ENCODE measurements around the gene CDX2. TPM values are rescaled to one million over a fixed set of nuclear protein-coding genes. Genes with fewer than 3 reads are reported as not detected.

The CDX2 gene
- total RNA-seq, 1 experiment from 2014 or later = 12.5 TPM

DNA sequence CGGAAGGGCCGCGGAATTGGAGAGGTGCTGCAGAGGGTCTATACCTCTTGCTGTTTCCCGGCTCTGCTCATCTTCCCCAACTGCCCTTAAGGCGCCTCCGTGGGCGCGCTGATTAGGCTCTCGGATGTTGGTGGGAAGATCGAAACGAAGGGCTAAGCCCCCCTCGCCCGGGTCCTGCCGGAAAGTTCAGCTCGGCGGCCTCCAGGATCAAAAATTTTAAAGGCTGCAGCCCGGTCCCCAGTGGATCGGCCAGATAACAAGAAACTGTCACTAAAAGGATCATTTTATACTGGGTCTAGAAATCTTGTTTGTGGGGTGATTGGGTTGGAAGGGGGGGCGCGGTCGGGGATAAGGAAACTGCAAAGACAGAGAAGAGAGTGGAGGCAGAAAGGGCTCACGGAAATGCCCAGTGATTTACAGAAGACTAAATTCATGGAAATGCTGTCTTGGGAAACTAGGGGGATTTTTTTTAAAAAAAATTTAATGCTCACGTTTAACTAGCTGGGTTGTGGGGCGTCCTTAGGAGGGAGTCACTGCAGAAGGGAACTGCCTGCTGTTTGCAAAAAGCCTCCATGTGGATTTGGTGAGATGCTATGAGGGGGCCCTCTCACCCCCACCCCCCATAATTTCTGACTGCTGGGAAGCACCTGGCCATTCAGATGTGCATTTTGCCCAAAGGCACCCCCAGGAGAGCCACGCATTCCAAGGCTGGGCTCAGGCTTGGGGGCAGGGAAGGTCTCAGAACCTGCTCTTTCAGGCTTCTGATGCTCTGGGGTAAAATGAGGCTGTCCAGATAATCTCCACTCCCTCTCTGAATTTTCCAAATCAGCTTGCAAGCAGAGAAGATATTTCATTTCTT lies 7.7 kb downstream of the CDX2 start:
- H3K27ac ChIP-seq (ENCODE audit: low read depth, low read length) = no peak overlapping the region
- no peaks in the 10 kb centered on the region for H3K9me3 ChIP-seq (ENCODE audit: control insufficient read depth in 1 of 2, insufficient read depth in 1 of 2, low read depth in 1 of 2, low read length in 2 of 2)
- H3K27me3 ChIP-seq (ENCODE audit: insufficient read depth, low read length) = no peaks in the 10 kb centered on the region
- no peak overlapping the region for H3K9ac ChIP-seq (ENCODE audit: low read length)
- H3K4me1 ChIP-seq (ENCODE audit: control insufficient read depth in 1 of 2, insufficient read depth in 2 of 2, low read length in 2 of 2) = peaks cover 3 to 6% of the 10 kb centered on the region in 2 experiments; a peak in 1 of 4 replicates
- H3K4me3 ChIP-seq (replicated peaks in 1 of 2; ENCODE audit: low read depth in 1 of 2, low read length in 2 of 2) = no peak overlapping the region
- CTCF ChIA-PET = interaction anchor here (0.9 to 1.4 kb wide), 2 partner anchors 8 to 599 kb away, joined by 3 to 4 read pairs; no protein-coding TSS in a partner anchor
- POLR2A ChIA-PET = interaction anchor here (1.2 kb wide), 1 partner anchor 7 kb away, joined by 3 read pairs; no protein-coding TSS in a partner anchor
- H4K20me1 ChIP-seq (ENCODE audit: insufficient read depth) = no peaks in the 10 kb centered on the region
- DNase-seq (ENCODE audit: low read depth, low spot score) (no peak), ATAC-seq (no peak)
- H2AFZ ChIP-seq (ENCODE audit: low read depth, low read length, poor library complexity, severe bottlenecking) = no peak overlapping the region
- intact Hi-C loops (cut with micrococcal nuclease) = no loop called here
- RAD21 ChIA-PET (ENCODE audit: low non-redundant PET in 1 of 2, low total read pairs in 2 of 2, uncharacterized antibody in 2 of 2, unreplicated experiment in 2 of 2) = no interaction called here
- TF ChIP-seq CEBPB (IDR thresholded peaks at IDR 0.05; ENCODE audit: low read depth) = no peak
- TF ChIP-seq ELF1 (IDR thresholded peaks at IDR 0.05; ENCODE audit: borderline replicate concordance, low read depth) = no peak
- no peak for TF ChIP-seq EGR1 (IDR thresholded peaks at IDR 0.05; ENCODE audit: low read depth)
- TF ChIP-seq CBX3 (IDR thresholded peaks at IDR 0.05; ENCODE audit: low read depth) = no peak
- no peak for TF ChIP-seq POLR2AphosphoS5 (IDR thresholded peaks at IDR 0.05; ENCODE audit: low read depth, low read length)
- no peak for TF ChIP-seq TCF7L2 (IDR thresholded peaks at IDR 0.05; ENCODE audit: borderline replicate concordance, extremely low read depth, insufficient read depth, insufficient read length)
- TF ChIP-seq, protein P1, sequence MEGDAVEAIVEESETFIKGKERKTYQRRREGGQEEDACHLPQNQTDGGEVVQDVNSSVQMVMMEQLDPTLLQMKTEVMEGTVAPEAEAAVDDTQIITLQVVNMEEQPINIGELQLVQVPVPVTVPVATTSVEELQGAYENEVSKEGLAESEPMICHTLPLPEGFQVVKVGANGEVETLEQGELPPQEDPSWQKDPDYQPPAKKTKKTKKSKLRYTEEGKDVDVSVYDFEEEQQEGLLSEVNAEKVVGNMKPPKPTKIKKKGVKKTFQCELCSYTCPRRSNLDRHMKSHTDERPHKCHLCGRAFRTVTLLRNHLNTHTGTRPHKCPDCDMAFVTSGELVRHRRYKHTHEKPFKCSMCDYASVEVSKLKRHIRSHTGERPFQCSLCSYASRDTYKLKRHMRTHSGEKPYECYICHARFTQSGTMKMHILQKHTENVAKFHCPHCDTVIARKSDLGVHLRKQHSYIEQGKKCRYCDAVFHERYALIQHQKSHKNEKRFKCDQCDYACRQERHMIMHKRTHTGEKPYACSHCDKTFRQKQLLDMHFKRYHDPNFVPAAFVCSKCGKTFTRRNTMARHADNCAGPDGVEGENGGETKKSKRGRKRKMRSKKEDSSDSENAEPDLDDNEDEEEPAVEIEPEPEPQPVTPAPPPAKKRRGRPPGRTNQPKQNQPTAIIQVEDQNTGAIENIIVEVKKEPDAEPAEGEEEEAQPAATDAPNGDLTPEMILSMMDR (IDR thresholded peaks at IDR 0.05 in 2 of 3, conservative IDR thresholded peaks at IDR 0.05 in 1 of 3; ENCODE audit: borderline replicate concordance in 1 of 3, insufficient read depth in 1 of 3, low read depth in 2 of 3, low read length in 2 of 3) = no peak
- TF ChIP-seq, protein P2, sequence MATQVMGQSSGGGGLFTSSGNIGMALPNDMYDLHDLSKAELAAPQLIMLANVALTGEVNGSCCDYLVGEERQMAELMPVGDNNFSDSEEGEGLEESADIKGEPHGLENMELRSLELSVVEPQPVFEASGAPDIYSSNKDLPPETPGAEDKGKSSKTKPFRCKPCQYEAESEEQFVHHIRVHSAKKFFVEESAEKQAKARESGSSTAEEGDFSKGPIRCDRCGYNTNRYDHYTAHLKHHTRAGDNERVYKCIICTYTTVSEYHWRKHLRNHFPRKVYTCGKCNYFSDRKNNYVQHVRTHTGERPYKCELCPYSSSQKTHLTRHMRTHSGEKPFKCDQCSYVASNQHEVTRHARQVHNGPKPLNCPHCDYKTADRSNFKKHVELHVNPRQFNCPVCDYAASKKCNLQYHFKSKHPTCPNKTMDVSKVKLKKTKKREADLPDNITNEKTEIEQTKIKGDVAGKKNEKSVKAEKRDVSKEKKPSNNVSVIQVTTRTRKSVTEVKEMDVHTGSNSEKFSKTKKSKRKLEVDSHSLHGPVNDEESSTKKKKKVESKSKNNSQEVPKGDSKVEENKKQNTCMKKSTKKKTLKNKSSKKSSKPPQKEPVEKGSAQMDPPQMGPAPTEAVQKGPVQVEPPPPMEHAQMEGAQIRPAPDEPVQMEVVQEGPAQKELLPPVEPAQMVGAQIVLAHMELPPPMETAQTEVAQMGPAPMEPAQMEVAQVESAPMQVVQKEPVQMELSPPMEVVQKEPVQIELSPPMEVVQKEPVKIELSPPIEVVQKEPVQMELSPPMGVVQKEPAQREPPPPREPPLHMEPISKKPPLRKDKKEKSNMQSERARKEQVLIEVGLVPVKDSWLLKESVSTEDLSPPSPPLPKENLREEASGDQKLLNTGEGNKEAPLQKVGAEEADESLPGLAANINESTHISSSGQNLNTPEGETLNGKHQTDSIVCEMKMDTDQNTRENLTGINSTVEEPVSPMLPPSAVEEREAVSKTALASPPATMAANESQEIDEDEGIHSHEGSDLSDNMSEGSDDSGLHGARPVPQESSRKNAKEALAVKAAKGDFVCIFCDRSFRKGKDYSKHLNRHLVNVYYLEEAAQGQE (IDR thresholded peaks at IDR 0.05; ENCODE audit: low read depth) = no peak
- TF ChIP-seq EZH2 (IDR thresholded peaks at IDR 0.05) = no peak
- TF ChIP-seq SRF (IDR thresholded peaks at IDR 0.05; ENCODE audit: low read depth) = no peak
- TF ChIP-seq ZFX (IDR thresholded peaks at IDR 0.05) = no peak
- TF ChIP-seq EZH2phosphoT487 (IDR thresholded peaks at IDR 0.05; ENCODE audit: borderline replicate concordance) = no peak
- TF ChIP-seq, protein P3, sequence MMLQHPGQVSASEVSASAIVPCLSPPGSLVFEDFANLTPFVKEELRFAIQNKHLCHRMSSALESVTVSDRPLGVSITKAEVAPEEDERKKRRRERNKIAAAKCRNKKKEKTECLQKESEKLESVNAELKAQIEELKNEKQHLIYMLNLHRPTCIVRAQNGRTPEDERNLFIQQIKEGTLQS (IDR thresholded peaks at IDR 0.05) = no peak
- TF ChIP-seq, protein P4, sequence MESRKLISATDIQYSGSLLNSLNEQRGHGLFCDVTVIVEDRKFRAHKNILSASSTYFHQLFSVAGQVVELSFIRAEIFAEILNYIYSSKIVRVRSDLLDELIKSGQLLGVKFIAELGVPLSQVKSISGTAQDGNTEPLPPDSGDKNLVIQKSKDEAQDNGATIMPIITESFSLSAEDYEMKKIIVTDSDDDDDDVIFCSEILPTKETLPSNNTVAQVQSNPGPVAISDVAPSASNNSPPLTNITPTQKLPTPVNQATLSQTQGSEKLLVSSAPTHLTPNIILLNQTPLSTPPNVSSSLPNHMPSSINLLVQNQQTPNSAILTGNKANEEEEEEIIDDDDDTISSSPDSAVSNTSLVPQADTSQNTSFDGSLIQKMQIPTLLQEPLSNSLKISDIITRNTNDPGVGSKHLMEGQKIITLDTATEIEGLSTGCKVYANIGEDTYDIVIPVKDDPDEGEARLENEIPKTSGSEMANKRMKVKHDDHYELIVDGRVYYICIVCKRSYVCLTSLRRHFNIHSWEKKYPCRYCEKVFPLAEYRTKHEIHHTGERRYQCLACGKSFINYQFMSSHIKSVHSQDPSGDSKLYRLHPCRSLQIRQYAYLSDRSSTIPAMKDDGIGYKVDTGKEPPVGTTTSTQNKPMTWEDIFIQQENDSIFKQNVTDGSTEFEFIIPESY (IDR thresholded peaks at IDR 0.05; ENCODE audit: extremely low read depth, insufficient replicate concordance, low read length) = no peak
- TF ChIP-seq YY1 (IDR thresholded peaks at IDR 0.05; ENCODE audit: extremely low read depth, insufficient replicate concordance, low read depth, low read length) = no peak
- no peak for TF ChIP-seq SP1 (IDR thresholded peaks at IDR 0.05; ENCODE audit: low read depth)
- H3K36me3 ChIP-seq (ENCODE audit: control insufficient read depth in 1 of 2, insufficient read depth in 2 of 2, low read length in 2 of 2) = peaks cover 0 to 4% of the 10 kb centered on the region in 2 experiments; a peak in 1 of 4 replicates
- H3K4me2 ChIP-seq (ENCODE audit: low read length) = no peak overlapping the region
- peaks cover 18% of the 10 kb centered on the region for H3K79me2 ChIP-seq (ENCODE audit: insufficient read depth, low read length)
- H3K9me2 ChIP-seq (ENCODE audit: insufficient read depth) = no peaks in the 10 kb centered on the region
- no TSS peak for BruUV-seq (replicated peaks)

All from HCT116 (cell line).